Measurements from ENCODE around the gene HJV.

HJV gene

DNA sequence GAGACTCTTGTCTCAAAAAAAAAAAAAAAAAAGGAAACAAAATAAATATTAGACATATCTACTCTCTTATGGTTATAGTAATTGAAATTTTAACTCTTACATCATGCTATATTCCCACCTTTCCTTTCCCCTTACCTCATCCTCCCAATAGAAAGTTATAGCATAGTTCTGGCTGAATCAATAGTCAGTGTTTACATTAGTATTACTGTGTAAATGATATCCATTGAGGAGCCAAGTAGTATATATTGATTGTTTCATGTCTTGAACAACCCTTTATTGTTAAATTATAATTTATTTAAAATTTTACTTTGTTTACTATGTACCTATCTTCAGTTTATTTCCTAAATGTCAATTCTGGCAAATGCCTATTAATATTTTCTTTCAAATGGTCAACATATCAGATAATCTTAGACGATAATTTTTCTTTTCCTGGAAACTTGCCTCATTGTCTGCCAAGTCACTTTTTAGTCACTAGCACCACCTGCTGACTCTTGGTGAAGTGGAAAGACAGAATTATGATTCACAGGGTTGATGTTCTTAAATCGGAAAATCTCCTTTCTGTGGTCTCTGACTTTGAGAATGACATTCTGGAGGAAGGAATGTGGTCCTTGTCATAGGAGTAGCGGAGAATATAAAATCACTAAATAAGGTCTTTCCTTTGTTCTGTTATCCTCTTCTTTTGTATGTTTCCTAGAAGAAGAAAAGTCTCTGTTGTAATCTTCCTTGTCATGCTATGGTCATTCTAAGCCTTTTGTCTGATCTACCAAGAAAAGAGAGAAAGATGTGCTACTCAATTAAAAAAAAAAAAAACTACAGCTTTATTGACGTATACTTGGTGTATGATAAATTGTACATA is 8.6 kb downstream of the HJV start:
- TF ChIP-seq, protein P1, sequence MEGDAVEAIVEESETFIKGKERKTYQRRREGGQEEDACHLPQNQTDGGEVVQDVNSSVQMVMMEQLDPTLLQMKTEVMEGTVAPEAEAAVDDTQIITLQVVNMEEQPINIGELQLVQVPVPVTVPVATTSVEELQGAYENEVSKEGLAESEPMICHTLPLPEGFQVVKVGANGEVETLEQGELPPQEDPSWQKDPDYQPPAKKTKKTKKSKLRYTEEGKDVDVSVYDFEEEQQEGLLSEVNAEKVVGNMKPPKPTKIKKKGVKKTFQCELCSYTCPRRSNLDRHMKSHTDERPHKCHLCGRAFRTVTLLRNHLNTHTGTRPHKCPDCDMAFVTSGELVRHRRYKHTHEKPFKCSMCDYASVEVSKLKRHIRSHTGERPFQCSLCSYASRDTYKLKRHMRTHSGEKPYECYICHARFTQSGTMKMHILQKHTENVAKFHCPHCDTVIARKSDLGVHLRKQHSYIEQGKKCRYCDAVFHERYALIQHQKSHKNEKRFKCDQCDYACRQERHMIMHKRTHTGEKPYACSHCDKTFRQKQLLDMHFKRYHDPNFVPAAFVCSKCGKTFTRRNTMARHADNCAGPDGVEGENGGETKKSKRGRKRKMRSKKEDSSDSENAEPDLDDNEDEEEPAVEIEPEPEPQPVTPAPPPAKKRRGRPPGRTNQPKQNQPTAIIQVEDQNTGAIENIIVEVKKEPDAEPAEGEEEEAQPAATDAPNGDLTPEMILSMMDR (IDR thresholded peaks at IDR 0.05; ENCODE audit: low read depth, low read length): peak; percentile 58
- H3K4me3 ChIP-seq (ENCODE audit: low read depth, low read length): no peak overlapping the region

DNA sequence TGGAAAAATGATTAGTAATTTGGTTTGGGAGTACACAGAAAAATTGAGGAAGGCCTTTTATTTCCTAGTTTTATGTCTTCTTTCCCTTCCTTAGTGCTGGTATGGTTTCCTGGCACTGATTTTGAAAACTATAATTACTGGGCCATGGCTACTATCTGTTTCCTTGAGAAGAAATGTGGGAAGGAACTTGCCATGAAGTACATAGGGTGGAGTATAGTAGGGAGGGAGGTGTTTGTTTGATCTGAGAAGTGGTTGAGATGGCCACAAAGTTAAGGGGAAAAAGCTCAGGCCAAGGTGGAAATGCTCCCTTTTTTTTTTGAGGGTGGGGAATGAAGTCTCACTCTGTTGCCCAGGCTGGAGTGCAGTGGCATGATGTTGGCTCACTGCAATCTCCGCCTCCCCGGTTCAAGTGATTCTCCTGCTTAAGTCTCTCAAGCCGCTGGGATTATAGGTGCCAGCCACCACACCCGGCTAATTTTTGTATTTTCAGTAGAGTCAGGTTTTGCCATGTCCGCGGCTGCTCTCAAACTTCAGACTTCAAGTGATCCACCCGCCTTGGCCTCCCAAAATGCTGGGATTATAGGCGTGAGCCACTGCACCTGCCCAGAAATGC is 11.3 kb downstream of the HJV start:
- no peak overlapping the region for H3K4me3 ChIP-seq (ENCODE audit: low read depth, low read length)
- TF ChIP-seq, protein P1 (IDR thresholded peaks at IDR 0.05; ENCODE audit: low read depth, low read length): no peak

DNA sequence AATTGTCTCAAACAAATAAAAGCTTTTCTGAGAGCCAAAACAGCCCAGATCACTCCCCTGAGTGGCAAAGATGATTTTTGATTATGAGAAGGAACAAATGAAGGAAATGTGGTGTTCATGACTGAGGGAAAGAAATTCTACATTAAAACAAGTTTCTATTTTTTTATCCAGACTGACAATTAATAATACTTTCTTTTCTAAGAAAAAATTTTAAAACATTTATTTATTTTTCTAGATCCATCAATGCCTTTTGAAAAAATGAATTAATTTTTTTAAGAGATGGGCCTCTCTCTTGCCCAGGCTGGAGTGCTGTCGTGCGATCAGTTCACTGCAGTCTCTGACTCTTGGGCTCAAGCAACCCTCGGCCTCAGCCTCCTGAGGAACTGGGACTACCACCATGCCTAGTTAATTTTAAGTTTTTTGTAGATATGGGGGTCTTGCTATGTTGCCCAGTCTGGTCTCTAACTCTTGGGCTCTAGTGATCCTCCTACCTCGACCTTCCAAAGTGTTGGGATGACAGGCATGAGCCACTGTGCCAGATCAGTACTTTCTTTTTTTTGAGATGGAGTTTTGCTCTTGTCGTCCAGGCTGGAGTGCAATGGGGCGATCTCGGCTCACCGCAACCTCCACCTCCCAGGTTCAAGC is 13.9 kb downstream of the HJV start:
- TF ChIP-seq, protein P1 (IDR thresholded peaks at IDR 0.05; ENCODE audit: low read depth, low read length): no peak
- no peak overlapping the region for H3K4me3 ChIP-seq (ENCODE audit: low read depth, low read length)

GRCh38 chr1:146001709-146002108 is 19.8 kb downstream of the HJV start:
- no peak overlapping the region for H3K4me3 ChIP-seq (ENCODE audit: low read depth, low read length)
- TF ChIP-seq, protein P1 (IDR thresholded peaks at IDR 0.05; ENCODE audit: low read depth, low read length): no peak

DNA sequence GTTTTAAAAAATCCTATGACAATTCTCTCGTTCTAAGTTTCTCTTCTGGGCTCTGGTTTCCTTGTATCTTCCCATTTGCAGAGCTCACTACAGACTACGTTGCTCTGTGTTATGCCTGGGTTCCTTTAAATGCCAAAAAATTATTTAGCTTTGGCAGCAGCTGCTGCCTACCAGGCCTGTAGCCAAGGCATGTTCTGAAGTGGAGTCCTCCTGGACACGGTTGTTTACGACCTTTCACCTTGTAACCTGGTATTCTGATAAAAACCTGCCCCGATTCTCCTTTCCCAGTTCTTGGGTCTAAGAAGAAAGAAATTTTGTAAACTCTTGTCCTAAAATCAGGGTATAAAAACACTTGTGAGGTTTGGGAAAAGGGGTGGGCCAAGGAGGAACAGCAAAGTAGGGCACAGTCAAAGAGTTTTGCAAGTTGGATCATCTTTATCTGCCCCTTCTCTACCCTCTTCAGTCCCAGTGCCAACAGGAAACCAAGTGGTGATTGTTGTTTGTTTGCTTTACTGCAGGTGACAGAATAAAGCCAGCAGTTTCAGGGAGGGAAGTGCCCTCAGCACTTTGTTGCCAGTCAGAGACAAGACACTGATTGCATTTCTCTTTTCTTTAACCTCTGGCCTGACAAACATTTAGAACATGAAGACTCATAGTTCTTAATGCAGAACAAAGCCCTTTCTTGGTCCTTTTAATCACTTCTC is 22.1 kb downstream of the HJV start:
- no peak overlapping the region for H3K4me3 ChIP-seq (ENCODE audit: low read depth, low read length)
- TF ChIP-seq, protein P1 (IDR thresholded peaks at IDR 0.05; ENCODE audit: low read depth, low read length): no peak

GRCh38 chr1:145997718-145998023 is 23.9 kb downstream of the HJV start:
- no peak overlapping the region for H3K4me3 ChIP-seq (ENCODE audit: low read depth, low read length)
- TF ChIP-seq, protein P1 (IDR thresholded peaks at IDR 0.05; ENCODE audit: low read depth, low read length): no peak

Measured in WI38 (cell line).